A673 (cell line): ENCODE measurements around the gene TRIP10. TPM values are rescaled to one million over a fixed set of nuclear protein-coding genes. Genes with fewer than 3 reads are reported as not detected.

ENCODE experiments used
- BruUV-seq: library from RNA; stranded (reverse); fragments of 400-500 nt; replicated peaks from 2 replicates; lab custom pipeline; 2021; lab: Mats Ljungman, UMichigan
- CTCF ChIA-PET: fragments of 300-600 bp; sonication (Branson Sonifier 250); formaldehyde crosslinking; loops from one replicate; lab custom pipeline; 2022; ENCODE audit warnings: antibody characterized with exemption; lab: Charles Lee
- POLR2A ChIA-PET: fragments of 300-600 bp; sonication (Branson Sonifier 250); formaldehyde crosslinking; loops from one replicate; lab custom pipeline; 2022; ENCODE audit warnings: antibody characterized with exemption; ENCODE audit not compliant: low non-redundant PET; lab: Charles Lee
- DNase-seq: peaks from one replicate; pipeline ENCODE4 v3.0.0-alpha.2; 2015; ENCODE audit warnings: low spot score
- H3K27ac ChIP-seq: fragments of 200-600 bp; sonication (generic); 2 replicates; pipeline ENCODE4 v1.5.1; 2016; ENCODE audit warnings: mixed run types, low read depth, mild to moderate bottlenecking, mixed read lengths, antibody characterized with exemption, low read length; ENCODE audit not compliant: poor library complexity, severe bottlenecking
- H3K27me3 ChIP-seq: fragments of 200-600 bp; sonication (generic); replicated peaks from 2 replicates; pipeline ENCODE4 v1.6.1; 2017; ENCODE audit warnings: mixed run types, low read depth, mild to moderate bottlenecking, mixed read lengths, antibody characterized with exemption, low read length; ENCODE audit not compliant: insufficient read depth, poor library complexity
- H3K36me3 ChIP-seq: fragments of 200-600 bp; sonication (generic); 2 replicates; pipeline ENCODE4 v1.6.1; 2016; ENCODE audit warnings: mixed run types, mild to moderate bottlenecking, mixed read lengths, antibody characterized with exemption, low read length; ENCODE audit not compliant: insufficient read depth, poor library complexity, severe bottlenecking
- H3K4me1 ChIP-seq: fragments of 200-600 bp; sonication (generic); 2 replicates; pipeline ENCODE4 v1.6.1; 2017; ENCODE audit warnings: mixed run types, mild to moderate bottlenecking, mixed read lengths, antibody characterized with exemption, low read length; ENCODE audit not compliant: insufficient read depth, poor library complexity, severe bottlenecking
- H3K4me3 ChIP-seq: fragments of 200-600 bp; sonication (generic); 2 replicates; pipeline ENCODE4 v1.5.1; 2016; ENCODE audit warnings: low read depth, mixed run types, mild to moderate bottlenecking, mixed read lengths, low read length; ENCODE audit not compliant: poor library complexity, severe bottlenecking
- H3K9me3 ChIP-seq: fragments of 200-600 bp; sonication (generic); 2 replicates; pipeline ENCODE4 v1.6.1; 2016; ENCODE audit warnings: mixed run types, low read depth, mild to moderate bottlenecking, mixed read lengths, antibody characterized with exemption, low read length; ENCODE audit not compliant: poor library complexity, severe bottlenecking
- EZH2 ChIP-seq: fragments of 200-600 bp; sonication (generic); IDR thresholded peaks from 2 replicates; pipeline ENCODE4 v1.6.1; 2017; ENCODE audit warnings: borderline replicate concordance, low read depth, mild to moderate bottlenecking, mixed read lengths, antibody characterized with exemption, low read length; ENCODE audit not compliant: poor library complexity, severe bottlenecking
- intact Hi-C: fragments of 100-400 bp; cut with micrococcal nuclease; formaldehyde crosslinking; loops from one replicate; pipeline ENCODE4 v1.10.0; 2022; ENCODE audit not compliant: unreplicated experiment
- total RNA-seq: library from RNA; stranded (reverse); gene quantifications from 2 replicates; pipeline ENCODE4 v1.2.3, GENCODE V29; 2021
- TF ChIP-seq, protein P1 (sequence below): fragments of 300-800, 200-600 bp; sonication (generic); conservative IDR thresholded peaks from 2 replicates; pipeline ENCODE4 v1.5.1; 2017; ENCODE audit warnings: low read depth, mild to moderate bottlenecking, antibody characterized with exemption, low read length, moderate library complexity, mixed read lengths

Gene TRIP10
- total RNA-seq, 1 experiment from 2014 or later, result 70.2 TPM

DNA sequence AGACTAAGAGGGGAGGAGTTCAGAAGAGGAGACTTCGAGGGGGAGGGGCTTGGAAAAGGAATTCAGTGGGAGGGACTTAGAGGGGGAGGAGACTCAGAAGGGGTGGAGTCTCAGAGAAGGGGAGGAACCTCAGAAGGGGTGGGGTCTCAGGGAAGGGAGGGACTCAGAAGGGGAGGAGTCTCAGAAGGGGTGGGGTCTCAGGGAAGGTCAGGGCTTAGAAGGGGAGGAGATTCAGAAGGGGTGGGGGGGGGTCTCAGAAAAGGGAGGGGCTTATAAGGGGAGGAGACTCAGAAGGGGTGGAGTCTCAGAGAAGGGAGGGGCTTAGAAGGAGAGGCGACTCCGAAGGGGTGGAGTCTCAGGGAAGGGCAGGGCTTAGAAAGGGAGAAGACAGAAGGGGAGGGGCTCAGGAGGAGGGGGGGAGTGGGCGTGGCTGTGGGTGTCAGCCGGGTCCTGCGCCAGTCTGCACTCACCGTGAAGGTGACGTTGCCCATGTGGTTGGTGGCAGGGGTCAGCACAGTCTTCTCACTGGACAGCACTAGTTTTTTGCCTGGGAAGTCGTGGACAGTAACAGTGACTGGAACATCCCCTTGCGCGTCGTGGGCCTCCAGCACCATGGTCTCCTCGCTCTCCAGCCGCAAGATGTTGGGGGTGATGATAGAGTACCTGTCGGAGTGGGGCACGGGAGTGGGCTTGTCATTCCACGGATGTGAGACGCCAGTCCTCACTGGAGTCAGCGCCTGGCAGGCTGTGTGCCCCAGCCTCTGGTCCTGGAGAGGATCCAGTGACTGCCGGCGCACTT, 20.5 kb upstream of the TRIP10 start:
- intact Hi-C loops, result no loop called here
- peak; percentile 58 for DNase-seq
- POLR2A ChIA-PET, result no interaction called here
- BruUV-seq, result no TSS peak
- H3K9me3 ChIP-seq, result no peaks in the 10 kb centered on the region
- H3K36me3 ChIP-seq, result no peaks in the 10 kb centered on the region
- H3K4me1 ChIP-seq, result peaks cover 4% of the 10 kb centered on the region
- CTCF ChIA-PET, result interaction anchor here (0.6 to 0.7 kb wide), 2 partner anchors 14 to 141 kb away, joined by 3 read pairs; no protein-coding TSS in a partner anchor
- no peak overlapping the region for H3K4me3 ChIP-seq
- no peak overlapping the region for H3K27ac ChIP-seq
- no peak for TF ChIP-seq EZH2
- TF ChIP-seq, protein P1, sequence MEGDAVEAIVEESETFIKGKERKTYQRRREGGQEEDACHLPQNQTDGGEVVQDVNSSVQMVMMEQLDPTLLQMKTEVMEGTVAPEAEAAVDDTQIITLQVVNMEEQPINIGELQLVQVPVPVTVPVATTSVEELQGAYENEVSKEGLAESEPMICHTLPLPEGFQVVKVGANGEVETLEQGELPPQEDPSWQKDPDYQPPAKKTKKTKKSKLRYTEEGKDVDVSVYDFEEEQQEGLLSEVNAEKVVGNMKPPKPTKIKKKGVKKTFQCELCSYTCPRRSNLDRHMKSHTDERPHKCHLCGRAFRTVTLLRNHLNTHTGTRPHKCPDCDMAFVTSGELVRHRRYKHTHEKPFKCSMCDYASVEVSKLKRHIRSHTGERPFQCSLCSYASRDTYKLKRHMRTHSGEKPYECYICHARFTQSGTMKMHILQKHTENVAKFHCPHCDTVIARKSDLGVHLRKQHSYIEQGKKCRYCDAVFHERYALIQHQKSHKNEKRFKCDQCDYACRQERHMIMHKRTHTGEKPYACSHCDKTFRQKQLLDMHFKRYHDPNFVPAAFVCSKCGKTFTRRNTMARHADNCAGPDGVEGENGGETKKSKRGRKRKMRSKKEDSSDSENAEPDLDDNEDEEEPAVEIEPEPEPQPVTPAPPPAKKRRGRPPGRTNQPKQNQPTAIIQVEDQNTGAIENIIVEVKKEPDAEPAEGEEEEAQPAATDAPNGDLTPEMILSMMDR, result no peak
- no peaks in the 10 kb centered on the region for H3K27me3 ChIP-seq

DNA sequence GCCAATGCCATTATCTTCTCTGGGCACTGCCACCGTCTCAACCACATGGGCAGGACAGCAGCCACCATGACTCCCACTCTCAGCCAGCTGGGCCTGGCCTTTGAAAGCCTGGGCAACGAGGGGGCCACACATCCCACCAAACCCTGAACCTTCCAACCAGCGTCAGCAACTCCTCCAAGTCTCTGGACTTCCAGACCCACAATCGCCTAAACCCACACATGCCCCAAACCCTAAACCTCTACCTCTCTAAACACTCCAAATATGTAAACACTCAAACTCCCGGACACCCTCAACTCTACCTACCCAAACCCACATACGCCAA, 20.0 kb upstream of the TRIP10 start:
- no TSS peak for BruUV-seq
- POLR2A ChIA-PET, result no interaction called here
- intact Hi-C loops, result no loop called here
- no peak for DNase-seq
- CTCF ChIA-PET, result interaction anchor here (0.6 kb wide), 1 partner anchor 142 kb away, joined by 3 read pairs; no protein-coding TSS in a partner anchor
- Histone ChIP-seq H3K4me1 (peaks cover 4% of the 10 kb centered on the region), H3K27me3 (no peaks in the 10 kb centered on the region), H3K36me3 (no peaks in the 10 kb centered on the region), H3K4me3 (no peak overlapping the region), H3K9me3 (no peaks in the 10 kb centered on the region), H3K27ac (no peak overlapping the region)
- no peak for TF ChIP-seq EZH2
- TF ChIP-seq, protein P1, result no peak

DNA sequence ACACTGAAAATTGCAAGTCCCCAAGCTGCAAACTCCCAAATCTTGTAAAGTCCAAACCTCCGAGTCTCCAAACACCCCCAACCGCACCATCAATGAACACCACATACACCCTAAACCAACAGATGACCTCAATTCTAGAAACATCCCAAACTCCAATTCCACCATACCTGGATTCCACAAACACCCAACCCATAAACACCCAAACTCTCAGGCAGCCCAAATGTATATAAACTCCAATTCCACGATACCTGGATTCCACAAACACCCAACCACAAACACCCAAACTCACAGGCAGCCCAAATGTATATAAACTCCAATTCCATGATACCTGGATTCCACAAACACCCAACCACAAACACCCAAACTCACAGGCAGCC, 19.5 kb upstream of the TRIP10 start:
- no peak for DNase-seq
- Histone ChIP-seq H3K4me3 (no peak overlapping the region), H3K9me3 (no peaks in the 10 kb centered on the region), H3K27me3 (no peaks in the 10 kb centered on the region), H3K4me1 (peaks cover 4% of the 10 kb centered on the region), H3K27ac (no peak overlapping the region), H3K36me3 (no peaks in the 10 kb centered on the region)
- TF ChIP-seq, protein P1, result no peak
- no peak for TF ChIP-seq EZH2
- intact Hi-C loops, result no loop called here
- CTCF ChIA-PET, result no interaction called here
- POLR2A ChIA-PET, result no interaction called here
- BruUV-seq, result no TSS peak
